D721Med (cell line): ENCODE data around the gene IL10RA.

Source experiments
- DNase-seq: peaks from one replicate; pipeline ENCODE4 v3.0.0; 2011; ENCODE audit warnings: low spot score; ENCODE audit not compliant: insufficient read length
- FAIRE-seq: peaks from 2 replicates; lab custom pipeline; 2011; peaks lifted over from hg19 to GRCh38; lab: Jason Lieb, UNC
- CTCF ChIP-seq: IDR thresholded peaks from 2 replicates; pipeline ENCODE4 v1.5.1; 2012; ENCODE audit warnings: mild to moderate bottlenecking, control low read depth; ENCODE audit not compliant: insufficient read depth; ENCODE audit errors: missing control alignments

The IL10RA gene

GRCh38 chr11:117985953-117986887, at the start of gene IL10RA:
Gene IL10RA, plus strand, starts transcription at chr11:117986394. Its CDS starts 74 bp downstream, at chr11:117986468.
- TF ChIP-seq CTCF: no peak
- no peak for FAIRE-seq
- peak; percentile 98 for DNase-seq

GRCh38 chr11:117936973-117937372, 49.2 kb upstream of the IL10RA start:
- no peak for DNase-seq
- no peak for TF ChIP-seq CTCF
- FAIRE-seq: no peak

- FAIRE-seq: no peak
- no peak for DNase-seq
- no peak for TF ChIP-seq CTCF
Measured at GRCh38 chr11:117940736-117941135, 45.5 kb upstream of the IL10RA start.

GRCh38 chr11:117941163-117941707, 45.0 kb upstream of the IL10RA start:
- no peak for TF ChIP-seq CTCF
- FAIRE-seq (no peak), DNase-seq (no peak)

DNA sequence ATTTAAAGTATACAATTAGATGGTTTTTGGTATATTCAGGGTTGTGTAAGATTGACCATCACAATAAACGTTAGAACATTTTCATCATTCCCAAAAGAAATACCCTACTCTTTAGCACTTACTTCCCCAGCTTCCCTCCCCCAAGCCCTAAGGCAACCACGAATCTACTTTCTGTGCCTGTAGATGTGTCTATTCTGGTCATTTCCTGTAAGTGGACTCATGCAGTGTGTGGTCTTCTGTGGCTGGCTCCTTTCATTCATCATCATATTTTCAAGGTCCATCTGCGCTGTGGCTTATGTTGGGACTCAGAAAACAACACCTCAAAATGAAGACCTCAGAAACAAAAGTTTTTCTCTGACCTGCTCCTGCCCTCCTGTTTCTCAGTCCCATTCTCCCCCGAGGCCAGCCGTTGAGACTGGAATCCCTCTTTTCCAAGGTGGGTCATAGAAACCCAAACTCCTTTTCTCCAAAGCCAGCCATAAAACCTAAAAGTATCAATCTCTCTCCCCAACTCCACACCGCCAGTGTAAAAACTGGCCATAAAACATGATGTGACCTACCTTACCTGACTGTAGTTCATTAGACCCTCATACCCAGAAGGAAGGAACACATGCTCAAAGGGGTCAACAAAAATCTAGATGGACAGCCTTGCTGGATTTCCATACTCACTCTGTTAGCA, 44.1 kb upstream of the IL10RA start:
- no peak for FAIRE-seq
- DNase-seq: no peak
- TF ChIP-seq CTCF: no peak

GRCh38 chr11:117944554-117944953, 41.6 kb upstream of the IL10RA start:
- DNase-seq (no peak), FAIRE-seq (no peak)
- no peak for TF ChIP-seq CTCF
